GM12878 (cell line): ENCODE measurements around the gene MYCBP. TPM values are rescaled to one million over a fixed set of nuclear protein-coding genes. Genes with fewer than 3 reads are reported as not detected.
A peak's percentile ranks its signal among the peaks of the same experiment; 100 is the strongest.

ENCODE experiments used
- ATAC-seq: fragments of 200-7000 bp; cut with Tn5 transposase; 3 replicates; pipeline ENCODE4 v1.9.1; 2020; ENCODE audit warnings: mild to moderate bottlenecking, moderate library complexity
- BruUV-seq: library from RNA; stranded (reverse); fragments of 400-500 nt; replicated peaks from 2 replicates; lab custom pipeline; 2021; lab: Mats Ljungman, UMichigan
- CTCF ChIA-PET: fragments of 300-600 bp; sonication (Branson Sonifier 250); formaldehyde crosslinking; extraction: SDS; loops from one replicate; lab custom pipeline; 2021; ENCODE audit warnings: inconsistent platforms; lab: Yijun Ruan, JAX
- POLR2A ChIA-PET: fragments of 350-600 bp; formaldehyde crosslinking; extraction: SDS; loops from one replicate; lab custom pipeline; 2021; ENCODE audit warnings: inconsistent platforms; lab: Charles Lee
- RAD21 ChIA-PET: fragments of 300-600 bp; sonication (Branson Sonifier 250); formaldehyde crosslinking; loops from one replicate; lab custom pipeline; 2023; ENCODE audit warnings: antibody characterized with exemption; ENCODE audit not compliant: unreplicated experiment; lab: Charles Lee
- SMC1A ChIA-PET: fragments of 300-600 bp; sonication (Branson Sonifier 250); formaldehyde crosslinking; loops from one replicate; lab custom pipeline; 2023; ENCODE audit not compliant: unreplicated experiment, uncharacterized antibody; lab: Charles Lee
- DNase-seq: peaks from one replicate; pipeline ENCODE4 v3.0.0-alpha.2; 2011; ENCODE audit warnings: low read depth, low spot score
- FAIRE-seq: peaks from 3 replicates; lab custom pipeline; 2011; peaks lifted over from hg19 to GRCh38; lab: Jason Lieb, UNC
- H2AFZ ChIP-seq: 2 replicates; pipeline ENCODE4 v1.6.0; 2011; ENCODE audit warnings: low read depth, low read length, control low read depth; ENCODE audit not compliant: control insufficient read depth
- H3K27ac ChIP-seq: 2 replicates; pipeline ENCODE4 v1.5.1; 2011; ENCODE audit warnings: control low read depth; ENCODE audit not compliant: control insufficient read depth, insufficient read depth
- H3K27me3 ChIP-seq, 2 experiments: replicated peaks in 1 of 2; 2 replicates each; pipeline versions ENCODE4 v1.6.0 to v1.6.1; 2011; ENCODE audit warnings: low read length in 1 of 2; ENCODE audit not compliant: control insufficient read depth in 2 of 2, insufficient read depth in 2 of 2
- H3K36me3 ChIP-seq, 2 experiments: 2 replicates each; pipeline ENCODE4 v1.5.1; 2011; ENCODE audit warnings: low read length in 1 of 2; ENCODE audit not compliant: control insufficient read depth in 2 of 2, insufficient read depth in 2 of 2
- H3K4me1 ChIP-seq: 2 replicates; pipeline ENCODE4 v1.6.1; 2011; ENCODE audit warnings: mild to moderate bottlenecking, low read length, moderate library complexity, mixed read lengths; ENCODE audit not compliant: control insufficient read depth, insufficient read depth
- H3K4me2 ChIP-seq: 2 replicates; pipeline ENCODE4 v1.6.0; 2011; ENCODE audit warnings: control low read depth; ENCODE audit not compliant: control insufficient read depth, insufficient read depth
- H3K4me3 ChIP-seq: fragments of 200-600 bp; sonication (generic); 2 replicates; pipeline ENCODE4 v1.5.1; 2016
- H3K79me2 ChIP-seq: 2 replicates; pipeline ENCODE4 v1.6.0; 2011; ENCODE audit warnings: low read length; ENCODE audit not compliant: control insufficient read depth, insufficient read depth
- H3K9ac ChIP-seq: 2 replicates; pipeline ENCODE4 v1.8.0; 2011; ENCODE audit warnings: low read length, control low read depth, mixed read lengths; ENCODE audit not compliant: control insufficient read depth, insufficient read depth
- H3K9me3 ChIP-seq: replicated peaks from 3 replicates; pipeline ENCODE4 v1.5.1; 2011; ENCODE audit warnings: mild to moderate bottlenecking, low read length; ENCODE audit not compliant: control insufficient read depth, insufficient read depth
- H4K20me1 ChIP-seq: 2 replicates; pipeline ENCODE4 v1.6.0; 2011; ENCODE audit not compliant: control insufficient read depth, insufficient read depth
- DPF2 ChIP-seq: fragments of 450-650 bp; IDR thresholded peaks from 2 replicates; pipeline ENCODE4 v1.6.1; 2017; ENCODE audit warnings: mild to moderate bottlenecking
- ETV6 ChIP-seq, 2 experiments: fragments of 450-650 bp in 1 of 2; IDR thresholded peaks in 1 of 2; conservative IDR thresholded peaks in 1 of 2; 2 replicates each; pipeline ENCODE4 v1.6.1; 2014; ENCODE audit warnings: antibody characterized with exemption in 1 of 2, borderline replicate concordance in 1 of 2, low read depth in 1 of 2, mild to moderate bottlenecking in 1 of 2, moderate library complexity in 1 of 2
- IKZF1 ChIP-seq: fragments of 450-650 bp; conservative IDR thresholded peaks from 2 replicates; pipeline ENCODE4 v1.6.1; 2017; ENCODE audit warnings: antibody characterized with exemption, mild to moderate bottlenecking
- MEF2B ChIP-seq: fragments of 450-650 bp; IDR thresholded peaks from 2 replicates; pipeline ENCODE4 v1.6.1; 2018; ENCODE audit warnings: mild to moderate bottlenecking, moderate library complexity; ENCODE audit not compliant: partially characterized antibody, poor library complexity, severe bottlenecking
- RAD51 ChIP-seq: fragments of 450-650 bp; IDR thresholded peaks from 2 replicates; pipeline ENCODE4 v1.6.1; 2016; ENCODE audit warnings: moderate library complexity, mild to moderate bottlenecking, inconsistent platforms
- ZNF24 ChIP-seq: fragments of 450-650 bp; IDR thresholded peaks from 2 replicates; pipeline ENCODE4 v1.6.1; 2017; ENCODE audit warnings: antibody characterized with exemption, mild to moderate bottlenecking
- WGBS: methylation state at CpG from one replicate; pipeline ENCODE4 v1.1.6; 2016; ENCODE audit warnings: low lambda C conversion rate; ENCODE audit not compliant: insufficient replicate concordance, insufficient coverage; ENCODE audit errors: missing lambda C conversion rate; 5-methylcytosine and 5-hydroxymethylcytosine counted together
- in situ Hi-C: fragments of 300-500 bp; cut with MboI; formaldehyde crosslinking; loops from 9 replicates; pipeline ENCODE4 v1.14.3; 2018; ENCODE audit warnings: mixed read lengths
- intact Hi-C: fragments of 100-400 bp; cut with micrococcal nuclease; formaldehyde crosslinking; loops from one replicate; pipeline ENCODE4 v1.14.2; 2022; ENCODE audit not compliant: unreplicated experiment
- polyA plus RNA-seq, 11 experiments: library from polyadenylated mRNA; depleted of rRNA in 4 of 11; unstranded in 6 of 11; stranded (reverse) in 5 of 11; fragments of >200 nt; fragmentation: Nextera tagmentation in 4 of 11; fragmentation: Illumina TruSeq in 1 of 11; extraction: Ambion mirVana in 4 of 11; extraction: Trizol in 1 of 11; gene quantifications; 1 replicate in 1 of 11; 2 replicates in 10 of 11; pipeline versions ENCODE4 v1.2.1 to v1.2.3, GENCODE V29; 2011 to 2016; ENCODE audit warnings: inconsistent platforms in 2 of 11, missing spikeins in 2 of 11, low read depth in 1 of 11
- total RNA-seq, 4 experiments: library from RNA; depleted of rRNA in 3 of 4; stranded (reverse); fragments of >200 nt in 3 of 4; fragmentation: Illumina TruSeq in 1 of 4; extraction: Trizol in 1 of 4; gene quantifications; 2 replicates each; pipeline versions ENCODE4 v1.2.1 to v1.2.3, GENCODE V29; 2013 to 2021

Gene MYCBP
- total and polyA plus RNA-seq, 10 of the 15 experiments (the other 5 are each of a cell fraction or from before 2014, with no cell fraction given) = 26.1 to 210 (median 43.1) TPM

DNA sequence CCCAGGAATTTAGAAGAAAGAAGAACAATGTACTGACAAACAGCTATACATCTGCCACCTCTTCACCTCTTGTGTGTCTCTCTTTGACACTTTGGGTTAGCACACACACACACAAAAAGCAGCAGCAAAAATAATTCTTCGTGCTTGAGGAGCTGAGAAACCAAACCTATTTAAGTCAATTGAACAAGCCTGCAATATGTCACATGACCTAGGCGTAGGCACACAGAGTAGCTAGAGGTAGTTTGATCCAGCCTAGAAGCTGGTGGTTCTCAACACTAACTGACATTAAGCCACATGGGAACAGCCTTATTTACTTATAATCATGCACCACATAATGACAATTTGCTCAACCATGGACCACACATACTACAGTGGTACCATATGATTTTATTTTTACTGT lies 45.8 kb downstream of the MYCBP start:
- WGBS = 2% methylated on average over 2 of the region's 2 CpGs
- RAD21 ChIA-PET = interaction anchor here (0.8 to 0.9 kb wide), 2 partner anchors 300 to 352 kb away, joined by 3 to 4 read pairs; no protein-coding TSS in a partner anchor

DNA sequence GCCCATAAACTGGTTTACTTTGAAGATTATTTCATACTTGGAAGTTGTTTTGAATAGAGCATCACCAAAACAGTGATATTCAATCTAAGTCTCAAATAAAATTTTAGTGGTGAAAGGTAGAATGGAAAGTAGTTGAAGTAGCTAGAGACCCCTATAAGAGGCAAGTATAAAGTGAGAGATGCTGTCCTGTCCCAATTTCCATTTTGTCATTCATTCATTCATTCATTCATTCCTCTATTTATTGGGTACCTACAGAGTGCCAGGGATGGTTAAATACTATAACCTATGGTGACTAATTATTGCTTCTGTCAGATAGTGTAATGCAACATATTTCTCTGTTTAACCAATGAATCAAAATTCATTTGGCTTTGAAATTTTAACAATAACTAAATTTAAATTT lies 46.3 kb downstream of the MYCBP start:
- intact Hi-C loops (no loop called here), in situ Hi-C loops (loop anchor here (25.0 kb wide), 1 partner anchor 940 kb away; no protein-coding TSS in a partner anchor)
- DNase-seq (no peak), ATAC-seq (no peak), FAIRE-seq (no peak)
- ChIA-PET RAD21 (interaction anchor here (0.9 kb wide), 1 partner anchor 299 kb away, joined by 3 read pairs; no protein-coding TSS in a partner anchor), CTCF (interaction anchor here (1.5 kb wide), 1 partner anchor 799 kb away, joined by 5 read pairs; no protein-coding TSS in a partner anchor), SMC1A (interaction anchor here (1.0 to 1.7 kb wide), 2 partner anchors 11 to 755 kb away, joined by 3 to 6 read pairs; no protein-coding TSS in a partner anchor), POLR2A (no interaction called here)
- Histone ChIP-seq H3K4me2 (no peak overlapping the region), H3K9ac (no peak overlapping the region), H3K4me1 (no peaks in the 10 kb centered on the region), H3K79me2 (no peaks in the 10 kb centered on the region), H3K4me3 (no peak overlapping the region), H2AFZ (no peak overlapping the region), H4K20me1 (no peaks in the 10 kb centered on the region), H3K27me3 (peaks cover 1 to 4% of the 10 kb centered on the region in 2 experiments; a peak in 3 of 4 replicates), H3K9me3 (no peaks in the 10 kb centered on the region), H3K27ac (no peak overlapping the region), H3K36me3 (no peaks in the 10 kb centered on the region)
- no TSS peak for BruUV-seq
- no peak for TF ChIP-seq IKZF1
- TF ChIP-seq DPF2 = no peak
- TF ChIP-seq ZNF24 = peak; percentile 81

More for the DNA sequence above, 45.8 kb downstream of the MYCBP start:
- TF ChIP-seq ETV6 (conservative IDR thresholded peaks at IDR 0.05 in 1 of 2, IDR thresholded peaks at IDR 0.05 in 1 of 2; ENCODE audit: borderline replicate concordance in 1 of 2, low read depth in 1 of 2) (no peak), RAD51 (peak; percentile 73), MEF2B (no peak)
- intact Hi-C loops = no loop called here
- no peak overlapping the region for H3K9ac ChIP-seq
- SMC1A ChIA-PET = interaction anchor here (1.0 to 1.7 kb wide), 2 partner anchors 10 to 755 kb away, joined by 3 to 6 read pairs; no protein-coding TSS in a partner anchor
- H3K4me2 ChIP-seq = no peak overlapping the region
- POLR2A ChIA-PET = no interaction called here
- H3K36me3 ChIP-seq = no peaks in the 10 kb centered on the region
- peaks cover 2 to 4% of the 10 kb centered on the region in 2 experiments; a peak in 3 of 4 replicates for H3K27me3 ChIP-seq
- no peaks in the 10 kb centered on the region for H3K4me1 ChIP-seq
- no peaks in the 10 kb centered on the region for H4K20me1 ChIP-seq
- ATAC-seq (no peak), FAIRE-seq (no peak), DNase-seq (no peak)
- H3K9me3 ChIP-seq = no peaks in the 10 kb centered on the region
- H3K79me2 ChIP-seq = no peaks in the 10 kb centered on the region
- no peak overlapping the region for H2AFZ ChIP-seq
- CTCF ChIA-PET = interaction anchor here (1.0 to 1.5 kb wide), 2 partner anchors 9 to 800 kb away, joined by 3 to 5 read pairs; no protein-coding TSS in a partner anchor
- BruUV-seq = no TSS peak
- in situ Hi-C loops = loop anchor here (25.0 kb wide), 1 partner anchor 940 kb away; no protein-coding TSS in a partner anchor
- H3K4me3 ChIP-seq = no peak overlapping the region
- H3K27ac ChIP-seq = no peak overlapping the region
